Kidney glomerular epithelial cell (primary cell): ENCODE data around the gene A2M.
"Not testable (repeated sequence)": the region's sequence is repeated elsewhere in the genome, so short reads cannot be mapped to it uniquely, and the experiment has no call there.

ENCODE experiments used
- DNase-seq: peaks from one replicate; lab custom pipeline; 2025; lab: John Stamatoyannopoulos, UW

The A2M gene

DNA sequence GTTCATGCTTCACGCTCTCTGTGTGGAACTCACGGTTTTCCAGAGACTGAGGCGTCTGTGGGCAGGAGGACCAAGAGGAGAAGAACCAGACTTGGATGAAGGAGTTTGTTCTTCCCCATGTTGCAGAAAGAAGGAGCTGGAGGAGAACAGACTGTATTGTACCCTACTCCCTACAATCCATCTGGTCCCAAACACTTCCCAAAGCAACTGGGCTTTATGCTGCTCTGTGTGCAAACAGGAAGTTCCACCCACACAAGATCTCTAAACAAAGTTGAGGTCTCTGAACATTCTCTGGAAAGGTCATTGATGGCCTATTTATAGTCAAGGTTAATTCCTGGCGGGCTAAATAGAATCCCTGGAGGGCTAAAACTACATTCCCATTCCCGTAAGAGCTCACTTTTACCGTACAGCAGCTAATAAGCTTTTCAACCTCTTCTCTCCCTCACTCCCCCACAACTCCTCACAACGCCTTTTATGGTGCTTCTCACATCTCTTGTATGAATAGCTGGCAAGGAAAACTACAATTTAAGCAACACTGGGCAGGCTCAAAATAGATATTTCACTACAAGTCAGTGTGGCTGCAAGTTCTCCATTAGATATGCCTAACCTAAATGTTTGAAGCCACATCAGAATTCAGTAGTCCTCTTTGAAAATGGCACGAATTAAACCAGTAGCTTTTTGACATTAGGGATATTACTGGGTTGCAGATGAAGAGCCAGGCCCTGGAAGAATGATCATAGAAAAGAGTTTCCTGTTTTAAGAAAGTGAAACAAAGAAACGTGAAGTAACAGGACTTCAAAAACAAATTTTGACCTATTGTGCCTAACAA is at the start of gene A2M:
Gene A2M, minus strand, starts transcription at position 189 of the 829 bp plus-strand sequence. Its CDS starts 70 bp downstream, at position 119.
- no peak for DNase-seq

DNA sequence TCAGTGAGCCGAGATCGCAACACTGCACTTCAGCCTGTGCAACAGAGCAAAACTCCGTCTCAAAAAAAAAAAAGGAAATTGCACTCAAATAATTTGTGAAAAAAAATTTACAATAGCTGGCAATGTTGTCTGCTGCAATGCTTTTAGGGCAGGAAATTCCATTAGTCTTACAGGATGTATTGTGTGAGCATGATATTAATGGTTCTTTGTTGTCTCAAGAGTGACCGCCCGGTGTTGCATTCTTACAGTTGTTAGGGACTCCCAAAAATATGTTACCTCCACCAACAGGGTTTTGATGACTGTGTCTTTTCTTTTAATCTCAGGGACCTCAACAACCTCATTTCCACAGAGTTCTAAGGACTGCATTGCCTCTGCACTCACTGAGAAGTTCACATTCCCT is 47.7 kb upstream of the A2M start:
- DNase-seq: no peak

DNA sequence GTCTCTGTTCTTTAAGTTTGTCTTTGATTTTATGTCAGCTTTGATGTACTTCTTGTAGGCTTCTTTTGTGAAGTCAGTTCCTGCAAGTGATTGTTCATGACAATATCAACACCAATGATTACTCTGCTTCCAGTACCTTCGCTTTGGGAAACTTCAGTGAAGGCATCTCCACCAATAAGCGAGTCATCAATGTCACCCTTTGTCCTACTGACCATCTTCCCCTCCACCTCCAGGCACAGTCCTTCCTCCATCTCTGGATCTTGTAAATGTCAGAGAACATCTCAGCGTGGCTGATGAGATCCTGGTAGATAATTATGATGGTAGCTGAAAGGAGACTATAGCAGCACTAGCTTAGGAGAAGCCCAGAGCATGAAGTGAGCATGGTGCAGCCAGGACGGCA is 40.4 kb upstream of the A2M start:
- no peak for DNase-seq

DNA sequence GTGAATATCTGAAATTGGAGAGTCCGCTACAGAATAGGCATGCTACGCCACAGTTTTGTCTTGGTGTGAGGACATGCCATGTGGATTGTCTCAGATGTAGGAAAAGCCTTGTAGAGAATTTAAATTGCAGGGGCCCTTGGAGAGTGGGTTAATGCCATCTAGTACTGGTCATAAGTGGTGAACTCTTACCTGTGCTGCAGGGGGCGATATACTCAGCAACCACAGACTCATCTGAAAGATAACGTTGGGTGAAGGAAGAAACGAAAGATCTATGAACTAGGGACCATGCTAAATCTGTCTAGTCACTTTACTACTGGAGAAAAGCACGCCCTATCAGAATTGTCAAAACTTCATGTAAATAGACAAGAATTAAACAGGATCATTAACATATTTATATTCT is 33.7 kb upstream of the A2M start:
- no peak for DNase-seq

DNA sequence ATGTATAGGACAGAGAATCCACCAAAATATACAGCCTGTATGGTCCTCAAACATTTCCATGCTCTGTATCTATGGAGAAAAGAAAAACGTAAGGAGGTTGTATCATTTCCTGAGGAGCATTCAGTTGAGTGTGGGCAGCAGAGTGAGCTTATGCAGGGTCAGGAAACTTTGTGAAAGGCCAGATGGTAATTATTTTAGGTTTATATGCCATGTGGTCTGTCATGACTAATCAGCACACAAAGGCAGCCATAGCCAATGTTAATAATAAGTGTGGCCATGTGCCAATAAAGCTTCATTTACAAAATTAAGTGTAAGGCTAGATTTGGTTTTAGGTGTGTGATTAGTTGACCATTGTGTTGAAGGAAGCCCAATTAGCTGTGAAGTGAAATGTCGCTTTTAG is 33.2 kb upstream of the A2M start:
- DNase-seq: no peak

DNA sequence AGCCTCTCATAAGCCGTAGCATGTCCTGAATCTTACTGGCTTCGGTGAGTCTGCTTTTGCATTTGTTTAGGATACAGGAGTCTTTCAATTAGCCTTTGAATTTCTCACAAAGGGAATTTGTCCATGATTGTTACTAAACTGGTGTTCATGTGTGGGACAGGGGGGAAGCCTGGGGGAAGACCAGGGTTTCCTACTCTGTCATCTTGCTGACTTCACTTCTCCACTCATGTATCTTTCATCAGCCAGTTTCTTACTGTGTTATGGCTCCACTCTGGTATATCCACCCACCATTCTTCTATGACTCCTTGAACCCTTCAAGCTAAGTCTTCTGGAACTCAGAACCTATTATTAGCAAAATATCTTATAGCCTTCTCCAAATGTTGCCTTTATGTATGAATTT is 31.7 kb upstream of the A2M start:
- DNase-seq: no peak

DNA sequence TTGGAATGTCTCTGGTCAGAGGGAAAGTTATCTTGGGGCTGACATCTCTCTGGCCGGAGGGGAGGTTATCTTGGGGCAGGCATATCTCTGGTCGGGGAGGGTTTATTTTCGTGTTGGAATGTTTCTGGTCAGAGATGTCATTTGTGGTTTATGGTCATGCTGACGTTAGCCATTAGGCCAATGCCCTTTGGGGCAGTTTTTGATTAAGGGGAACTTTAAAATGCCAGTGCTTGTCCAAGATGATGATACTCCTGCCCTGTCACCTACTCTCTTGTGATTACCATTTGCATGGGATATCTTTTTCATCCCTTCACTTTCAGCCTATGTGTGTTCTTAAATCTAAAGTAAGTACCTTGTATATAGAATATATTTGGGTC is 29.0 kb upstream of the A2M start:
- DNase-seq: no peak

DNA sequence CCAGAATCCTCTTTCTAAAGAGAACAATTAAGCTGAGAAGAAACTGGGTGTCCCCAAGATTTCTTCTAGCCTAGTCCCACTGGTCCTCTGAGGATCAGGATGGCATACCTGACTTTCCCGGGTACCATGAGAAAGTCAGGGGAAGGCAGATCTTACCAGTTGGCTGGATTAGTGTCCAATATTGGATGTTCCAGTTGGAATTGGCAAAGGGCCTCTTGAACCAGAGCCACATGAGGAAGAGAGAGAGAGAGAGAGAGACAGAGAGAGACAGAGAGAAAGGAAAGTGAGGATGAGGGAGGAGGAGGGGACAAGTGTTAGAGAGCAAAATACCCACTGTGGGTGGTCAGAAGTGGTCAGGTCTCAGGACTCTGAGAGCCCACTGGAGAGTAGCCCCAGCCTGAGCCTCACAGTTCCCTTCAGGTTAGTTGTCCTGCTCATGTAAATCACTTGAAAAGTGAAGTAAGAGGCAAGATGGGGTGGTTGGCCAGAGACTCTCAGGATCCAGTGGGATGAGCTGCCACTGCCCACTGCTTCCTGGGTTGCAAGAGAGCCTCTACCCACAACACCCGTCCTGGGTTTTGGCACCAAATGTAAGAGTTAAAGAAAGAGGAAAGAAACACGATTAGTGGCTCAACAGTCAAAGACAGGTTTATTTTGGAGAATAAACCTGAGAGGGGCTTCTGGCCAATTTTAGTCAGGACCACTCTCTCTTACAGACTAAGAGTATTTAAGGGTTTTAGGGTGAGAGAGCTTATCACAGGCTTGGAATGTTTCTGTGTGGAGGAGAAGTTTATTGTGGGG is 28.4 kb upstream of the A2M start:
- DNase-seq: no peak

DNA sequence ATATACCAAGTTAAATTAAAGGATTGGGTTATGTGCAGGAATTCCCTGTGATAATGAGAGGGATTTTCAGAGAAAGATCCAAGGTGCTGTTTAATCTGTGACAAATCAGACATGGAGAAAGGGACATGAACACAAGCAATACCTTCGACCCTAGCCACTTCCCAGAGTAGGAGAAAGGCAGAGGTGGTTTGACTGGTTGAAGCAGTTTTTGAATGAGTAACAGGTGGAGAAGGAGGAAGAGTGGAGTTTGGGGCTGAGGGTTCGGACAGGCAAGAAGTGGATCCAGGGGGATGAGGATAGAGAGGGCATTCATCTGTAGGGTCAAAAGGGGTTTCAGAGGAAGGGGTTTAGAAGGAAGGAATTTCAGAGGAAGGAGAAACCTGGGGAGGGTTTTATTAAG is 27.4 kb upstream of the A2M start:
- no peak for DNase-seq

DNA sequence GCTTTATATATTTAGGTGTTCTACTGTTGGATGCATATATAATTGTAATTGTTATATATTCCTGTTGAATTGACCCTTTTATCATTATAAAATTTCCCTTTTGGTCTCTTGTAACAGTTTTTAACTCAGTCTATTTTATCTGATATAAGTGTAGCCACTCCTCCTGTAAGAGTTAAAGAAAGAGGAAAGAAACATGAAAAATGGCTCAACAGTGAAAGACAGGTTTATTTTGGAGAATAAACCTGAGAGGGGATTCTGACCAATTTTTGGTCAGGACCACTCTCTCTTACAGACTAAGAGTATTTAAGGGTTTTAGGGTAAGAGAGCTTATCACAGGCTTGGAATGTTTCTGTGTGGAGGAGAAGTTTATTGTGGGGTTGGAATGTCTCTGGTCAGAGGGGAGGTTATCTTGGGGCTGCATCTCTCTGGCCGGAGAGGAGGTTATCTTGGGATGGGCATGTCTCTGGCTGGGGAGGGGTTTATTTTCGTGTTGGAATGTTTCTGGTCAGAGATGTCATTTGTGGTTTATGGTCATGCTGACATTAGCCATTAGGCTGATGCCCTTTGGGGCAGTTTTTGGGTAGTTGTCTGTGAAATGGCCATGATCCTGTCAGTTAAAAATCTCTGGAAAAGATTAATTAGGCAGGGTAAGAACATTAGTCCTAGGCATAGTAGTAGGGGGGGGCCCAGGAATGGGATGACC is 24.0 kb upstream of the A2M start:
- DNase-seq: not testable (repeated sequence)

DNA sequence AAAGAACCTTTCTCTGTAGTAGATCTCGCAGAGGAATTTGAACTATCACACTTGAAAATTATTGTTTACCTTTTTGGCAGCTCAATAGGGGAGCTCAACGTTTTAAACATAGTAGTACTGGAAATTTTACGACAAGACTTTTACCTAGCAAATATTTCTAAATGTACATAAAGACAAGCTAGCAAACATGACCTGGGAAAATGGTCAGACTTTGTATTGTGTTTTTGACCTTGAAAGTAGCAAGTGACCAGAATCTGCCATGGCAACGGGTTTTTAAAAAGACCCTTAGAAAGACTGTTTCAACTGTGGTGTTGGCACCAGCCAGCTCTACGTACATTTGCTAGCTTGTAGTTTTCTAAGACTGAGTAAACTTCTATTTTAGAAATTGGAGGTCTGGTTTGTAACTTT is 20.2 kb upstream of the A2M start:
- no peak for DNase-seq

DNA sequence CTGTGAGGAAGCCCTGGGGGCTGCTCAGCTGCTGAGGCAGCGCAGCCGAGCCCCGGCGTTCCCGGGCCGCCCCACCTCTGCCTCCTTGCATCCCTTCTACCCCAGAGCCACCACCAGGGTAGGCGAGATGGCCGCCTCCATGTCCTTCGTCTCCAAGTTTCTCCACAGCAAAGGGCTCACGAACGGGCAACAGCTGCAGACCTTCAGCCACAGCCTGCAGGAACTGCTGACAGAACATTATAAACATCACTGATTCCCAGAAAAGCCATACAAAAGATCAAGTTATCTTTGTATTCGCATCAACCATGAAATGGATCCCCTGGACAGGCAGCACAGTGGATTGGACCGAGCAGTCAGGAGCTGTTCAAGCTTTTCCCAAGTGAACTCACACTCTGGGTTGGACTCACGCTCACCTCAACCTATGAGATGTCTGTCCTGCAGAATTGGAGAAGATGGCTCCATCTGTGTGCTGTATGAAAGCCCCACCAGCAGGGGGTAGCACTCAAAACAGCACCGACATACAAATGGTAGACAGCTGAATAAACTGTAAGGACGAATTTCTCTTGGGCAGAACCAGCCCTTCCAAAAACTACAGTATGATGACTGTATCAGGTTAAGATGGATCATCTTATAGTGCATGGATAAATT is 19.4 kb upstream of the A2M start:
- DNase-seq: no peak

DNA sequence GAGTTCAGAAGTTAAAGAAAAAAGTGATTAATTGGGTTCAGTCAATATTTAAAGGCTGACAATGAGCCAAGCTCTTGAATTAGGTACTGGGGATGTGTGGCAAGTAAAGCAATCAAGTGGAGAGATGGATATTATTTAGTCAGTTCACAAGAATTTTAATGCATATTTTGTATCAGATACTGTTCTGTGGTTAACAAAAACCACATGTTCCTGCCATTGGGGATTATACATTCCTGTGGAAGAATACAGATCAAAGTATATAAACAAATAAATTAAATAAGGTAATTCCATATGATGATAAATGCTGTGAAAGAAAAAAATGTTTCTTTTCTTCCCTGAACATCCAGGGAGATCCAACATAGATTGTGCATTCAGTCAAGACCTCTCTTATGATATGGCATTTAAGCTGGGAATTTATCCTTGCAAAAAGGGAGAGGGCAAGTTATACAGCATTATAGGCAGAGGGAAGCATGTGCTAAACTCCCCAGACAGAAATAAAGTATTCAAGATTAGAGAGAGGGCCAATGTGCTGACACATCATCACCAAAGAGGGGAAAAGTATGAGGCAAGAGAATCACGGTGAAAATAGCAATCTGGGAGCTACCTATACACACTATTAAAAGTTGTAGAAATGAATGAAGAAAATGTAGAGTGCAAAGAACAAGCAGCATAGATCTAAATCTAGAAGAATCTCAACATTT is 17.6 kb upstream of the A2M start:
- no peak for DNase-seq

DNA sequence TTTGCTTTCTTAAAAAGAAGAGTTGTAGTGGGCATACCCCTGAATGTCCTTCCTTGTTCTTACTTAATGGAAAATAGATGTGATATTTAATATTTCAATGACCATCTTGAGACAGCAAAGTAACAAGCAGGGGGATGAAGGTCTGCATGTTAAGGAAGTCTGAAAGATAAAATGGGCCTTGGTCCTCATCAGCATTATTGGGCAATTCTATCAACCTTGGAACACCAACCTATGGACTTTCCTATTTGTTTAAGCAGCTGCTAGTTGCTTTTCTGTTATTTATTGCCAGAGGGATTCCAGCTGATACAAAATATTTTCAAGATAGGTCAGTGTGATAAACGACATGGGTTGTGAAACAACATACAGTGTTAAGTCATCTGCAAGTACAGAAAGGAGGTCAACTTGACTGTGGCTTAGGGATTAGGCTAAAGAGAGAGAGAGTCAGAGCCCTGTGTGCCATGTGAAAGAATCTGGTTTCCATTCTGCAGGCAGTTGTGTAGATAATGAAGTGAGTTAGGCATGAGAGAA is 16.4 kb upstream of the A2M start:
- no peak for DNase-seq

DNA sequence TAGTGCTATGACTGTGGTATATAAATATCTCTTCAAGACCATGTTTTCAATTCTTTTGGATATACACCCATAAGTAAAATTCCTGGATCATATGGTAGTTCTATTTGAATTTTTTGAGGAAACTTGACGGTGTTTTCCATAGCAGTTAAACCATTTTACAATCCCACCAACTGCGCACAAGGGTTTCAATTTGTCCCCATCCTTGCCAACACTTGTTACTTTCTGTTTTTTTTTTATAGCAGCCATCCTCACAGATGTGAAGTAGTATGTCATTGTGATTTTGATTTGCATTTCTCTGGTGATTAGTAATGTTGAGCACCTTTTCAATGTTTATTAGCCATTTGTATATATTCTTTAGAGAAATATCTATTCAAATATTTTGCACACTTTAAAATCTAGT is 14.5 kb upstream of the A2M start:
- no peak for DNase-seq

DNA sequence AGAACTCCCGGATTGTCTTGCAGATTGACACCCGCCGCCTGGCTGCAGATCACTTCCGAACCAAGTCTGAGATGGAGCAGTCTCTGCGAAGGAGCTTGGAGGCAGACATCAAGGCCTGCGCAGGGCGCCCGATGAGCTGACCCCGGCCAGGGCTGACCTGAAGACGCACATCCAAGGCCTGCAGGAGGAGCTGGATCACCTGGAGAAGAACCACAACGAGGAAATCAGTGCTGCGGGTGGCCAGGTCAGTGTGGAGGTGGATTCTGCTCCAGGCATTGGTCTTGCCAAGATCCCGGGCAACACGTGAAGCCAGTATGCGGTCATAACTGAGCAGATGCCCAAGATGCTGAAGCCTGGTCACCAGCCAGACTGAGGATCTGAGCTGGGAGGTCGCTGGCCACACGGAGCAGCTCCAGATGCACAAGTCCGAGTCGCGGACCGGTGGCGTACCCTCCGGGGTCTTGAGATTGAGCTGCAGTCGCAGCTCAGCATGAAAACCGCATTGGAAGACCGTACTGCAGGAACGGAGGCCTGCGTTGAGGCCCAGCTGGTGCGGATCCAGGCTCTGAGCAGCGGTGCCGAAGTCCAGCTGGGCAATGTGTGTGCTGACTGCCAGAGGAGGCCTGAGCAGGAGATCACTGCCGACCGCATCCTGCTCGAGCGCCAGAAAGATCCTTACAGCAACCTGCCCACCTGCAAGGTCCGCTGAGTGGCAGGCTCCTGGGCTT is 12.4 kb upstream of the A2M start:
- DNase-seq: no peak

DNA sequence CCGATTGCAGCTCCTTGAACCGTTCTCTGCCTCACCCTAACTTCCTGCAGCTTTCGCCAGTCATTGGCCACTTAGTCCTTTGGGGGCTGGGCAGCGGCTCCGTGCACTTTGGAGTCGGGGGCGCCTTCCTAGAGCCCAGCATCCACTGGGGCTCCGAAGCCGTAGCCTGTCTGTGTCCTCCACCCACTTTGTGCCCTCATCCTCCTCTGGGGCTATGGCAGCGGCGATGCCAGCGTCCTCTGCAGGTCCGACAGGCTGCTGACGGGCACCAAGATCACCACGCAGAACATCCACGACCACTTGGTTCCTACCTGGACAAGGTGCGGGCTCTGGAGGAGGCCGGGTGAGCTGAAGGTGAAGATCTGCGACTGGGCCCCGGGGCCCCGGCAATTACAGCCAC is 11.8 kb upstream of the A2M start:
- no peak for DNase-seq

DNA sequence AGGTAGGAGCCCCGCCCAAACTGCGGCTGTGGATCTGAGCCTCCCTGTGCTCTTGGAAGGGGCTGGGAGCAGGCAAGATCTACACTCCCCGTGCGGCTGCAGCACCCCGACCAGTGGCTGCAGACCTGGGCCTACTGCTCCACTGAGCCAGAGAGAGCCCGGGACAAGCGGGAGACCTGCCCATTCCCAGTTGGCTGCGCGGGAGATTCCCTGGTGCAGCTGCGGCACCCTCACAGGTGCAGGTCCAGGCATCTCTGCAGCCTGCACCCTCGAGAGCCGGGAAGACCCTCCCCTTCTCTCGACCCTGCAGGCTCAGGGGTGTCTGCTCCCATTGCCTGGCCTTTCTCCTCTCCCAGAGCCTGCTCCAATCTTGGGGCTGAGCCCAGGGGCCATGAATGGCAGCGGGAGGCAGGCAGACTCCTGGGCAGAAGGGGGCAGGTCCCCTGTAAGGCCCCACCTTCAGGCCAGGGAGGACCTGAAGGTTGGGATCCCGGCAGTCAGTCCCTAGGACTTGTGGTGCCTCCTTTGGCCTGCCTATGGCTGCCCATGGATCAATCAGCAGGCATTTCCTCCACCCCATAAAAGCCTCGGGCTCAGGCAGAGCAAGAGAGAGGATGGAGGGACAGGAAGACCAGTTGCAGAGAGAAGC is 8.8 kb upstream of the A2M start:
- DNase-seq: no peak

DNA sequence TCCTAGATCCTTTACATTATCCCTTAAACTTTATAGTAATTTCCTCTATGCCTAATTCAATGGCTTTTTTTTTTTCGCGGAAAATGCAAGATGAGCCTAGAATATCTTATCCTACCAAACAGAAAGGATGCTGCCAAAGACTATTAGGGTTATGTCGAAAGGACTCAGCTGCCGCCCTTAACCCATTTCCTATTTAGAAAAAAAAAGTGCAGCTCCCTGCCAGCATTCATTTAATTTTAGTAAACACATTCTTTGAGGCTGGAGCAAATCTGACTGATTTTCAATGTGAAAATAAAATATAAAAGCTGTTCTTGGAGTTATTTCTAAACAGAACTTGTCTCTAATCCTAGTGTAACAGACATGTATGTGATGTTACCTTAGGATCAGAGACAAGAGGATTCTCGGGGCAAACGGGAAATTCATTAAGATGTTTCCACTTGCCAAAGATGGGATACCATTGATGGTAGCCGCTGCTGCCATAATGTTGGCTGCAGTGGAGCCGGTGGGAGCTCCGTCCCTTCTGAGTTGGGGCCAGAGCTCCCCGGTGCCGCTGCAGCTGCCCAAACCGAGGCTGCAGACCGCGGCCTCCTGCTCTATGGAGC is 8.2 kb upstream of the A2M start:
- DNase-seq: no peak

DNA sequence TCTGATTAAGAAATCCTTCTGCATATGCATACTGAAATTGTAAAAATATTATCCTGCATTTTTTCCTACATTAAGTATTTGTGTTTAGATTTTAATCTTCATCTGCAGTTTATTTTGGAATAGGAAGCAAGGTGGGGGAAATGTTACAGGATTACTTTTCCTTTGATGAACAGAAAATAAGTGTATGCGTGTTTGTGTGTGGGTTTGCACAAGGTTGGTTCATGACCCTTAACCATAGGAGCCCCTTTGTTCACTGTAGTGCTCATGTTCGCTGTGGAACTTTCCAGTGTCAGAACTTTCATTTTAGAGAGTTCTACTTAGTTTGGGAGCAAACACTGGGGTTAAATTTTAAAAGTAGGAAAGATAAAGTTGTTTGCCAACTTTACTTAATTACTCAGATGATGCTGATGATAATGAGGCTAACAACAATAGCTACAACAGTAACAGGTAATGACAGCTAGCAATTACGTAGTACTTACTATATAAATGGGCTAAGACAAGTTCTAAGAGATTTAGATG is 6.4 kb upstream of the A2M start:
- DNase-seq: no peak
